Iris pigment epithelial cell (primary cell): ENCODE measurements around the gene MYL6.
"Not testable (repeated sequence)": the region's sequence is repeated elsewhere in the genome, so short reads cannot be mapped to it uniquely, and the experiment has no call there.

Experiments used
- DNase-seq: peaks from one replicate; pipeline ENCODE4 v3.0.0-alpha.2; 2011; ENCODE audit warnings: low read depth

MYL6 gene

DNA sequence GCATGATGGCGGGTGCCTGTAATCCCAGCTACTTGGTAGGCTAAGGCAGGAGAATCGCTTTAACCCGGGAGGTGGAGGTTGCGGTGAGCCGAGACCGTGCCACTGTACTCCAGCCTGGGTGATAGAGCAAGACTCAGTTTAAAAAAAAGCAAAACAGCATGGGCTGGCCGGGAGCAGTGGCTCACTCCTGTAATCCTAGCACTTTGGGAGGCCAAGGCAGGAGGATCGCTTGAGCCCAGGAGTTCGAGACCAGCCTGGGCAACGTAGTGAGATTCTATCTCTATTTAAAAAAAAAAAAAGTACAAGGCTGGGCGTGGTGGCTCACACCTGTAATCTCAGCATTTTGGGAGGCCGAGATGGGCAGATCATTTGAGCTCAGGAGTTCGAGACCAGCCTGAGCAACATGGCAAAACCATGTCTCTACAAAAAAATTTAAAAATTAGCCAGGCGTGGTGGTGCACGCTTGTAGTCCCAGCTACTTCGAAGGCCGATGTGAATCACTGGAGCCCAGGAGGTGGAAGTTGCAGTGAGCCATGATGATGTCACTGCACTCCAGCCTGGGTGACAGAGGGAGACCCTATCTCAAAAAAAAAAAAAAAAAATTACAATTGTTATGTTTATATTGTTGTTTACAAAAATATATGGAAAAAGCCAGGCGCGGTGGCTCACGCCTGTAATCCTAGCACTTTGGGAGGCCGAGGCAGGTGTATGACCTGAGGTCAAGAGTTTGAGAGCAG lies 1.5 kb upstream of the MYL6 start:
- DNase-seq = not testable (repeated sequence)

DNA sequence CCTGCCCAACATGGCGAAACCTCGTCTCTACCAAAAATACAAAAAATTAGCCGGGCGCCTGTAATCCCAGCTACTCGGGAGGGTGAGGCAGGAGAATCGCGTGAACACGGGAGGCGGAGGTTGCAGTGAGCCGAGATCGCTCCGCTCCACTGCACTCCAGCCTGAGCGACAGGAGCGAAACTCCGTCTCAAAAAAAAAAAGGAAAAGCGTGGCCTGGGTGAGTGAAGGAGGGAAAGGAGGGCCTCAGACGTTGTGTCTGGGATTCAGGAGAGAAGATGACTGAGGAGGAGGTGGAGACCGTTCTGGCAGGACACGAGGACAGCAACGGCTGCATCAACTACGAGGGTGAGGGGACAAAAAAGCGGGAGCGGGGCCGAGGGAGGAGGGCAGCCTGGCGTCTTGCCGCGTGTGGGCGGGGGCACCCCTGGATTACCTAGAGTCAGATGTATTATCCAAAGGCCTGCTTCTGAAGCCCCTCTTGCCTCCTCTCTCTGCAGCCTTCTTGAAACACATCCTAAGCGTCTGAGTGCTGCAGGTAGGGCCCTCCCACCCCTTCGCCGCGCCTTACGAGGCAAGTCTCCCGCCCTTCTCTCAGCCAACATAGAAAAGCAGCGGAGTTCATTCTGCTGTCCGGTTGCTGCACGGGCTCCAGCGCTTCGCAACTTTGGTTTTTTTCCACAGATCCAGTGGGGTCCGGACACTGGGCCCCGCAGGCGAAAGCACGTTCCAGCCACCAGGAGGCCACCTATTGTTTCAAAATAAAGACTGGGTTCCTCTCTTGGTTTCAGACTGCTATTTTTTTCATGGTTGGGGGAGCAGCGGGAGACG lies 744 bp upstream of the MYL6 start:
- DNase-seq = peak; percentile 84

DNA sequence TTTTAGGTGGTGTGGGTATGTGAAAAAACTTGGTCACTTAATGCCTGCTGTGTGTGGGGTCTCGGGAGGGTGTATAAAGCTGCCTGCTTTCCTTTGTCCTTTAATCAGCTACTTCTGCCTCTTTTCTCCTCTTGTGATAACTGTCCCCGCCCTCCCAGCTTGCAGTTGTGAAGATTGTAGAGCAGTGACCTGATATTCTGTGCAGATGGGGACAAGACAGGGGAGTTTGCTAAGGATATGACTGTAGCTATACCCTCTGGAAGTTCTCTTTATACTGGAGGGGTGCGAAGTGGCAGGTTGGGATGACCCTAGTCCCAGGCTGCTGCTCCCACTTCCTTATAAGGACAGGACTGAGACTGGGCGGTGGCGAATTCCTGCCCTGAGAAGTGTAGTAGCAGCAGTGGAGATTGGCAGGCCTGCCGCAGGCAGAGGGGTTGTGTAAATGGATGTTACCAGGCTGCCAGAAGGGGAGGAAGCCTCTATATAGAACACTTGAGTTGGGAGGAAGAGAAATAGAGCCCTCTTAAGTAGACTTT lies 835 bp downstream of the MYL6 start:
- DNase-seq = peak; percentile 73

DNA sequence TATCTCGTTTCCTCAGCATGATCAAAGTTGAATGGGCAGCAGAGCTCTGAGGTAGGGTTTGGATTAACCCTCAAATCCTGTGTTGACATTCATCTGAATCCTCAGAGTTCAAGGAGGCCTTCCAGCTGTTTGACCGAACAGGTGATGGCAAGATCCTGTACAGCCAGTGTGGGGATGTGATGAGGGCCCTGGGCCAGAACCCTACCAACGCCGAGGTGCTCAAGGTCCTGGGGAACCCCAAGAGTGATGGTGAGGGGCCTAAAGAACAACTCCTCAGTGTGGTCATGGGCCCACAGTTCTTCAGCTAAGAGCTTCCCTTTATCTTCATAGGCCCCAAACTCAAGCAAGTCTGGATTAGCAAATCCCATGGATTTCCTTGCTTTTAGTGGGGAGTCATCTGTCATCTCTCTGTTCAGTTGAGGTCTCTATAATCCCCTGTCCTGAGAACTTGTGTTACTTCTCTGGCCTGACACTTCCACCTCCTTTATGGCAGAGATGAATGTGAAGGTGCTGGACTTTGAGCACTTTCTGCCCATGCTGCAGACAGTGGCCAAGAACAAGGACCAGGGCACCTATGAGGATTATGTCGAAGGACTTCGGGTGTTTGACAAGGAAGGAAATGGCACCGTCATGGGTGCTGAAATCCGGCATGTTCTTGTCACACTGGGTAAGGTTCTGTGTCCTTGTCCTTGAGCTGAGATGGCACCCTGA lies 1.5 kb downstream of the MYL6 start:
- no peak for DNase-seq

DNA sequence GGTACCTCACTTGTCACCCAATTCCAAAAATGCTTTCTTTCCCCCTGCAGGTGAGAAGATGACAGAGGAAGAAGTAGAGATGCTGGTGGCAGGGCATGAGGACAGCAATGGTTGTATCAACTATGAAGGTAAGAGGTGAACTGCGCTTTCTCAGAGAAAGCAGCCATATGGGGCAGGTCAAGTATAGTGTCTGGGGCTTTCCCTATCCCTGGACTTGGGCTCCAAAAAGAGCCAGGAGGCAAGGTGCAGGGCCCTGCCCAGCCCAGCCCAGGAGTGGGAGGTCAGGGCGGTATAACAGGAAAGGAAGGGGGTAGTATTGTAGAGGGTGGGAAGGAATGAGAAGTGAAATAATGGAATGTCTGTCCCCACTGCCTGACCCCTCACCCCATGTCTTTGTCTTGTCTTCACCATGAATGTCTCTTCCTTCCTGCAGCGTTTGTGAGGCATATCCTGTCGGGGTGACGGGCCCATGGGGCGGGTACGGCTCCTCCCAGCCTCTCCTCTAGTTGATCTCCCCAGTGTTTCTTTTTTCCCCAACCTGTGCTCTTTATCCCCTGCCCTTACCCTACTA lies 2.1 kb downstream of the MYL6 start:
- peak; percentile 54 for DNase-seq

DNA sequence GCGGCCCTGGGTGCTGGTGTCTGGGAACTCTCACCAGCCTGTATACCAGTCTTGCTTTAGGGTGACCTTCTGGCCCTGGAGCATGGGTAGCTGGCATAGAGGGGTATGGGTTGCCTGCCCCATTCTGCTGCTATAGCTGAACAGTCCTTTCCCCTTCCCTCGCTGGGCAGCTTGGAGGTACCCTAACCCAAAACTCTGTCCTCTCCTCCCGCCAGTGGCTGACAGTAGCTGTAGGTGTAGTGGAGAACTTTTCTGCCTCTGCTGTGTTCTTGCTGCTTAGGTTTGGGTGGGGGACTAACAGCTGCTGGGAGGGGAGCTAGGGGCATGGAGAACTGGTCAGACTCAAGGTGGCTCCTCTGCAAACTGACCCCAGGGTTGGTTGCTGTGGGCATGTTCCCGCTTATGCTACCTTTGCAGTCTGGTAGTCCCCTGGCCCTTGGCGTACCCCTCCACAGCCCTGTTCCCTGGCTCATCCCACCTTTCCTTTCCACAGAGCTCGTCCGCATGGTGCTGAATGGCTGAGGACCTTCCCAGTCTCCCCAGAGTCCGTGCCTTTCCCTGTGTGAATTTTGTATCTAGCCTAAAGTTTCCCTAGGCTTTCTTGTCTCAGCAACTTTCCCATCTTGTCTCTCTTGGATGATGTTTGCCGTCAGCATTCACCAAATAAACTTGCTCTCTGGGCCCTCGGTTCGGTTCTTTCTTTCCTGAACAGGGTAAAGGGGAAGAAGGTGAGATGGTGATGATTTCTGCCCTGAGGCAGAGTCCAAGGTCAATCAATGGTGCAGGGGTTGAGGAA lies 2.9 kb downstream of the MYL6 start:
- DNase-seq = no peak

DNA sequence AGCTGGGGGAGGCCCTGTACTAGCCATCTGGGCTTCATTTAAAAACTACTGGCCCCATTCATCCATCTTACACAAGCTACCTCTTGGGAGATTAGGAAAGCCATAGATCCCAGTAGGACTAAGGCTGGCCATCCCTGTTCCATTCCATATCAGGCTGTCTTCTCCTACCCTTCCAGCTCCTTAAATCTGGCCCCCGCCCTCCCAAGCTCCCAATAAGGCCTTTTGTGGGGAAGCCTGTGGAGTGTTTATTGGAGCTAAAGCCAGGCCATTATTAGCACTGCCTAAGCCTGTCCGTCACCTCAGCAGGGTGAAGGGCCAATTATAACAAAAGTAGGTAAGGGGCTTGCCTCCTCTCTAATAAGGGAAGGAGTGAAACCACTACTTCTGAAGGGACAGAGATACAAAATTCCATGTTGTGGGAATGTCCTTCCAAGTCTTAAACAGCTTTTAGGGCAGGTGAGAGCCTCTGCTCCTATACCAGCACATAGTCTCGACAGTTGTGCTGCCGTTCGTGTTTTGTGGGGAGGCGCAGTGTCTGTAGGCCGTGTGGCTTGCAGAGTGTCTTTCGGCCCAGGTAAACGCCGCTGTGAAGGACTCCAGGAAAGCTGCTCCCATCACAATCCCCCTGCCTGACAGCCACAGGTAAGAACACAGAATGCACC lies 3.7 kb downstream of the MYL6 start:
- no peak for DNase-seq

DNA sequence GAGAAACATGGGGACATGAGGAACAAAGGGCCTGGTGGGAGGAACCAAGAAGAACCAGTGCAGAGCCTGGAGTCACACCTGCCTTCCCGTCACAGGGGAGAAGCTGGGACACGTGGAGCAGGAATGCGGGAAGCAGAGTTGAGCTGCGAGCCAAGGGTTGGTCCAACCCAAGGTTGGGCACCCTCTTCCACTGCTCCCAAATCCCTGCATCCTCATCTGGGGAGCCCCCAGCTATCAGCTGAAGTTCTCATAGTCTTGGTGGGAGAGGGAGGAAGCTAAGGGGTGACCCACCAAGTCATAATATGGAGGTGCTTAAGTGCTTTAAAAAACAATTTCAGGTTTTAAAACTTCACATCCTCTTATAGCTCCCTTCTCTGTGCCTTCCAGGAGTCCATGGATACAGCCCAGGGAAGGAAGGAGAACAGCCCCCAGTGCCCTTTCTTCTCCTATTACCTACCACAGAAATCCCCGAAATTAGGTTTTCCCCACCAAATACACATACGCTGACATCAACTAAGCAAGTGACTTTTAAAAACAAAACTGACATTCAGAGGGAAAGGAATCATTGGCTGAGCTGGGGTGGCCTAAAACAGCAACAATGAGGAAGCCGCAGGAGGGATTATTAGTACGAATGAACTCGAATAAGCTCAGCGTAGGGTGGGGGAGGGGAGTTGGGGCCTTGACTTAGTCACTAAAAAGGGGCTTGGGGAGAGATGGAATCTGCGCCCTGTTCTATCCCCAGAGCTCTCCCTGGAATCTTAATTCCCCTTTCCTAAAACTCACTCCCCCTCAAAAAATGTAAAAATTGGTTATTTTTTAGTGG lies 4.5 kb downstream of the MYL6 start:
- DNase-seq = peak; percentile 54

DNA sequence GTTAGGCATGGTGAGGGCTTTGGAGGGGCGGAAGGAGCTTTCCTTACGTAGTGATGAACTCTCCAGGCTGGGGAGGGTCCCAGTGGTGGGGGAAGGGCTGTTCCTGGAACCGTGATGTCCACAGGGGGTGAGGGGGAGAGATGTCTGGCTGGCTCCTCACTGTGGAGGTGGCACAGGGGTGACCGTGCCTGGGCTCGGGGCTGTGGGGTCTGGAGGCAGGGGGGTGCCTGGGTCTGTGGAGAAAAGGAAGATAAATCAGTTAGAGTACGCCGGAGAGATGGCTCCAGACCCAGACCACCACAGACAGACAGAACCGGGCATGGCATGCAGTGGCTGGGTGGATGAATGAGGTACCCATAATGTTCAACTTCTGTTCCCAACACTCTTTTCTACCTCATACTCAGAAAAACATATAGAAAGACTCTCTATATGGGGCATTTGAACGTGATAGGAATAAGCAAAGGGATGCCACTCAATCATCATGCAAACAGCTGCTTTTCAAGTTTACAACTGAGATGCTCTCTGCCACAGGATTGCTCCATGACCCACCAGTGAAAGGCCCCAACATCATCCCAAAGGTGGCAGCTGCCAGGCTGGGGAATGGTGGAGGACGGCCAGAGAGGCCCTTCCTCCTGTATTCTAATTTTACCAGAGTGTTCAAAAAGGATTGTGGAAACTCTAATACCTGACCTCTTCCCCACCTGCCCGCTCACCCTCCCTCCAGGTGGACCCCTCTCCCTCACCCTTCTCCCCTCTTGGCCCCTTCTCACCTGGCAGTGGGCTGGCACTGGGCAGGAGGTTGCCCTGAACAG lies 5.6 kb downstream of the MYL6 start:
- DNase-seq = no peak

DNA sequence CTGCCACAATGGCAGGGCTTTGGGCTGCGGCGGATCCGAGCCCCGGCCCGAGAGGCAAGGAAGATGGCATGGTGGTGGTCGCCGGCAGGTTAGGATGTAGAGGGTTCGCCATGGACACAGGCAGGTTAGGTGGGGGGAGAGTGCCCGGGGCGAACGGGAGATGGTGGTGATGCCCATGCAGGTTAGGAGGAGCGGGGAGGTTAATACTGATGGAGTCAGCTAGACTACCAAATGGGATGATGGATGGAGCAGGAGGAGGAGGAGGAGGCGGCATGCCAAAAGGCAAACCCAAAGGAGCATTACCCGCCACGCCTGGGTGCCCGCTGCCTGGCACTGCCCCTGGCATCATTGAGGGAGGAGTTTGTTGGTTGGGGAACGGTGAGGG lies 6.2 kb downstream of the MYL6 start:
- no peak for DNase-seq

DNA sequence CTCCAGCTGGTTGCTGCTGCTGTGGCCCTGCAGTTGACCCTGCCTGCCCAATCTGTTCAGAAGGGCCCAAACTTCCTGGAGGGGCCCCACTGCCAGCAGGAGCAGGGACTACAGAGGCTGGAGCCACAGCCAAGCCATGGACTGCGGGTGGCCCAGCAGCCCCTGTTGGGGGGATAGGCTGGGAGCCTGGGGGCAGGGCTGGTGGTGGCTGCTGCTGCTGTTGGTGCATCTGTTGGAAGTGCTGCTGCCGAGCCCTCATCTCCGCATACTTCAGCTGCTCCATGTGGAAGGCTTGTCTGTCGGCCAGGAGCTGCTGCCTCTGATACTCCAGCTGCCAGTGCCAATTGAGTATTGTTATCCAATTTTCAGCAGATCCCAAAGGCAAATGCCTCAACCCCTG lies 7.2 kb downstream of the MYL6 start:
- no peak for DNase-seq

DNA sequence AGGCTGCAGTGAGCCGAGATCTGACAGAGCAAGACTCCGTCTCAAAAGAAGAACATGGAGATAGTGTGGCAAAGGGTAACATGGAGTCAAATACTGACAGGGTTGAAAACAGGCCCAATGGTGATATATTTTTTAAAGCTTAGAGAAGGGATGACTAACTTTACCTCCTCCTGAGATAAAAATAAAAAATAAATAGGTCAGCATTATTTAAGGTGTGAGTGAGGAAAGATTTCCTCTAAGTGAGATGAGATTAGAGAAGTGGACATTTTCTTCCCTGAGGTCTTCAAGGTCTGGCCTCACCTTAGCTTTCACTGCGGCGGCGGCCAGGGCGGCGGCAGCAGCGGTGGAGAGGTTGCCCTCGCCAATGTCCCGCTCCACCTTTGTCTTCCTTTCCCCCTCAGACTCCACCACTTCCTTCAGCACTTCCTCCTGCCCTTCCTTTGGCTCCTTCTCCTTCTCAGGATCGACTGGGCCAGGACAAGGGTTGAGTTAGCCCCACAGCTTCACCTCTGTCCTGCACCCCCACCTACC lies 11.1 kb downstream of the MYL6 start:
- DNase-seq = no peak

DNA sequence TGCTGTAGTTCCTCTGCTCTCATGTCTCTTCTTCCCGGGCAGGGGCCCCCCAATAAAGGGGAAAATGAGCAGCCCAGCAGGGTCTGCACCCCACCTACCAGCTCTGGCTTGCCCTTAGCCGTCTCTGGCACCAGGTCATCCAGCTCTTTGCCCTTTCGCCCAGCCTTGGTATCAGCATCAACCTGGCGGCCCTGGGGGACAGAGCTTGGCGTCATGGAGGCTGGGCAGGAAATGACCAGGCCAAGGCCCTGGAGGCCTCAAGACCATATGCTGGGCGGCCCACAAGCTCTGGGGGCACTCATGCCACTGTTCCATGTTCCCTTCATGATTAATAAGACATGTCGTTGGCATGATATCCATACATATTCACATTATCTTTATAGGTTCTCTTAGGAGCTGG lies 14.7 kb downstream of the MYL6 start:
- DNase-seq = no peak

DNA sequence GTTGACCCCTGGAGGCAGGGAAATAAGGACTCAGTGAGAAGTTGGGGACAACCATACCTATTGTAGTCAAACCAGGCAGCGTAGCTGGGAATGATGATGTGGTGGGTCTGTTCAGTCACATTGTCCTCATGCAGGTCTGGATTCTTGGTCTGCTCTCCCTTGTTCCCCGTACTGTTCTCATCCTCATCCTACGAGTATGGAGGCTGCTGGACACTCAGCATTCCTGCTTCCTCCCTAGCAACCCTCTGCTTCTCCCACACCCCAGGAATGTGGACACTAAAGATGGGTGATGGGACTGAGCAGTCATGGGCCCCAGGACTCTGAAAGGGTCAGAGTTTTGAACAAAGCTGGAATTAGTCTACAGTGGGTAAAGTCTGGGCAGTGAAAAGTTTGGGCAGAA lies 20.2 kb downstream of the MYL6 start:
- no peak for DNase-seq

DNA sequence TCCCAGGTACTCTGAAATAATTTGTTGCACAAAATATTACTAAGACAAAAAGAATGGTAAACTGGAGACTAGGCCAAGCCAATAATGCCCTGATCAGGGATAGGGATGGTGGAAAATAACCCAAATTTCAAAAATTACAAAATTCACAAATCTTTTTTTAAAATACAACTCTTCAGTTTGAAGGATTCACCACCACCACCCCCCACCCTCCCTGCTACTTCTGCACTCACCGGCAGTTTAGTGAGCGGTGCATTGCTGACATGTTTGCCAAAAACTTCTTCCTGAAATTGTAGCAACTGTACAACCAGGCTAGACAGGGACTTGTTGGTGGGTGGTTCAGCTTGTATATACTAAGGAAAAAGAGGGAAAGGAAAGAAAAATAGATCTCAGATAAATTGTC lies 28.8 kb downstream of the MYL6 start:
- no peak for DNase-seq

DNA sequence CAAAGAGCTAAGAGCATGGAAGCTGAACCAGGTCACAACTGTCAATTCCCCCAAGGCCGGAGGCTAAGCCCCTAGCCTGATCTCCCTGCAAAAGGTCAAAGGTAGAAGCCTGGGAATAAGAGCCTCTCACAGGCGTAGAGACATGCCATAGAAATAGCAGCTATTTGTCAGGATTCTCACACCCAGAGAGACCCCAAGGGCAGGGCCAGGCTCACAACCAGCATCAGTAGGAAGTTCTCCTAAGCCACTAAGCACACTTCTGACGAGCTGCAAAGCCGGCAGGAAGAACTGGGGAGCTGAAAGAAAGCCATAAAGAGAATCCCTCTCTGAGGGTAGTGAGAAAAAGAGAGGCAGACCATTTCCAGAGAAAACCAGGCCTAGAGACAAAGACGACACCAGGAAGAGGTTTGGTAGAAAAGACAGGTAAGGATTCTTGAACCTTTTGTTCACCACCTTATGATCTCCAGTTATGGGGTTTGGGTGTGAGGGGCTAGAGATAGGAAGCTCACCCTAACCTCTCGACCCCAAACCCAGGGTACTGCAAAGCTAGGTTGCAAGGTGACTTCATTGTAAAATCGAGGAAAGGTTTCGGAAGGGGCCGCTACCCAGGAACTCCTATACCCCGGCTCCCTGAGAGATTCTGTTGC lies 30.1 kb downstream of the MYL6 start:
- no peak for DNase-seq

DNA sequence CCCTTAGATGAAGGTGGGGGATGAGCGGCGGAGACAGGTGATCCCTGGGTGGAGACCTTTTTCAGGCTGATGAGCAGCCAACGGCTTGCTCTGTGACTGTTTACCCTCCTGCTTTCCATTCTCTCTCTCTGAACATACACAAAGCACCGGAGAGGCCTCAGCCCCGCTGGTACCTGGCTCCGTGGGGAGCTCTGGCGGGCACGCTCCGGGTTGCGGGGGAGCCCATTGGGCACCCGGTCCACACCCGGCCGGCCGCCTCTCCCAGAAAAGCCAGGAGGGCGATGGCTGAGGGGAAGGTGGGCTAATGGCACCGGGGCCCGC lies 30.6 kb downstream of the MYL6 start:
- no peak for DNase-seq

DNA sequence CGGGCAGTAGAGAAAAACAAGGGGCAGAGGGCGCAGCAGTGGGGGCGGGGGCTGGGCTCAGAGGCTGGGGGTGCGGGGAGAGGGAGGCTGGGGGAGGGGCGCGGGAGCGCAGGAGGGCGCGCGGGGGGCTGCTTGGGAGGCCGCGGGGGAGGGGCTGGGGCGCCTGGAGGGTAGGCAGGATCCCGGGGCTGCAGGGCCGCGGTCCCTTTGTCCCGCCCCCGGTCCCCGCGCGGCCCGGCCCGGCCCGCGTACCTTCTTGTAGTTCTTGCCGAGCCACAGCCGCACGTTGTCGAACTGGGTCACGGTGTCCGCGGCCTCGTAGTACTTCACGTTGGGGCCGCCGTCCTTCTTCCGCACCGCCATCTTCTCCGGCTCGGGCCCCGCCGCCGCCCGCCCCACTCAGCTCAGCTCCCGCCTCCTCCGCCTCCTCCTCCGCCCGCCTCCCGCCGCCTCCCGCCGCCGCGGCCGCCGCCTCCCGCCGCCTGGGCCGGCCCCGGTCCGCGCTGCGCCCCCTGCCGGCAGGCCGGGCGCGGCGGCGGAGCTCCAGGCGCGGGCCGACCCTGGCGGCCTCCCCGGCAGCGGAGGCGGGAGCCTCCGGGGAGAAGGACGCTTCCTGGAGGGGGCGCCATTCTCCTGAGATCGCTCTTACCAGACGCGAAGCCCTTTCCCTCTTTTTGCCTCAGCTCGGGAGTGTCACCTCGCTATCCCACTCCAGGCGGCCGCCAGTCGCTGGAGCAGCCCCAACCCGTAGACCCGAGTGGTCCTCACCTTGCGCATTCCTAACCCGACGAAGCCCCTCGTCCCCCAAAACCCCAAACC lies 31.1 kb downstream of the MYL6 start, which contains the start of gene SMARCC2:
Gene SMARCC2, minus strand, starts transcription at position 385 of the 819 bp plus-strand sequence. Its CDS starts 22 bp downstream, at position 363.
- peak; percentile 82 for DNase-seq
